Astrocyte (in vitro differentiated cells and primary cell): ENCODE results near the gene C10orf143. TPM values are rescaled to one million over a fixed set of nuclear protein-coding genes. Genes with fewer than 3 reads are reported as not detected.

Experiments used
- DNase-seq: peaks from one replicate; pipeline ENCODE4 v3.0.0-alpha.2; 2010; ENCODE audit warnings: low read depth
- FAIRE-seq: peaks from 2 replicates; lab custom pipeline; 2011; peaks lifted over from hg19 to GRCh38; lab: Jason Lieb, UNC
- H2AFZ ChIP-seq: 2 replicates; pipeline ENCODE4 v1.6.0; 2012; ENCODE audit warnings: low read depth, low read length, inconsistent platforms
- H3K27ac ChIP-seq: 2 replicates; pipeline ENCODE4 v1.5.1; 2011; ENCODE audit warnings: low read depth, low read length, inconsistent platforms
- H3K27me3 ChIP-seq: 2 replicates; pipeline ENCODE4 v1.6.0; 2011; ENCODE audit warnings: low read length, inconsistent platforms; ENCODE audit not compliant: insufficient read depth
- H3K36me3 ChIP-seq: 2 replicates; pipeline ENCODE4 v1.5.1; 2011; ENCODE audit warnings: low read length, inconsistent platforms; ENCODE audit not compliant: insufficient read depth
- H3K4me1 ChIP-seq: 2 replicates; pipeline ENCODE4 v1.5.1; 2011; ENCODE audit warnings: low read length, inconsistent platforms; ENCODE audit not compliant: insufficient read depth
- H3K4me2 ChIP-seq: 2 replicates; pipeline ENCODE4 v1.6.0; 2012; ENCODE audit warnings: low read length, inconsistent platforms
- H3K4me3 ChIP-seq: 2 replicates; pipeline ENCODE4 v1.5.1; 2011; ENCODE audit warnings: low read depth, mild to moderate bottlenecking, low read length, inconsistent platforms; ENCODE audit not compliant: insufficient read depth
- H3K79me2 ChIP-seq: 2 replicates; pipeline ENCODE4 v1.6.0; 2012; ENCODE audit warnings: mild to moderate bottlenecking, low read length, inconsistent platforms; ENCODE audit not compliant: insufficient read depth
- H3K9ac ChIP-seq: 2 replicates; pipeline ENCODE4 v1.6.0; 2012; ENCODE audit warnings: mild to moderate bottlenecking, low read length, inconsistent platforms
- H3K9me3 ChIP-seq: 2 replicates; pipeline ENCODE4 v1.5.1; 2012; ENCODE audit warnings: low read depth, mild to moderate bottlenecking, low read length, inconsistent platforms; ENCODE audit not compliant: insufficient read depth
- H4K20me1 ChIP-seq: 2 replicates; pipeline ENCODE4 v1.6.0; 2012; ENCODE audit warnings: low read length, inconsistent platforms; ENCODE audit not compliant: insufficient read depth
- H3K27ac Mint-ChIP-seq: one replicate; pipeline ENCODE4 v1.8.0; 2021; ENCODE audit warnings: mild to moderate bottlenecking, mixed read lengths; ENCODE audit not compliant: unreplicated experiment
- H3K27me3 Mint-ChIP-seq: one replicate; pipeline ENCODE4 v1.8.0; 2021; ENCODE audit warnings: low read depth, mixed read lengths; ENCODE audit not compliant: unreplicated experiment
- H3K36me3 Mint-ChIP-seq: one replicate; pipeline ENCODE4 v1.8.0; 2021; ENCODE audit warnings: low read depth, mixed read lengths; ENCODE audit not compliant: unreplicated experiment
- H3K4me1 Mint-ChIP-seq: one replicate; pipeline ENCODE4 v1.8.0; 2021; ENCODE audit warnings: low read depth, mixed read lengths; ENCODE audit not compliant: unreplicated experiment
- H3K4me3 Mint-ChIP-seq: one replicate; pipeline ENCODE4 v1.8.0; 2021; ENCODE audit warnings: mild to moderate bottlenecking, moderate library complexity, mixed read lengths; ENCODE audit not compliant: unreplicated experiment
- H3K9me3 Mint-ChIP-seq: one replicate; pipeline ENCODE4 v1.8.0; 2021; ENCODE audit warnings: mild to moderate bottlenecking, mixed read lengths; ENCODE audit not compliant: unreplicated experiment
- CTCF ChIP-seq: IDR thresholded peaks from 2 replicates; pipeline ENCODE4 v1.5.1; 2011; ENCODE audit warnings: low read depth, mild to moderate bottlenecking, inconsistent platforms, low read length, moderate library complexity; ENCODE audit not compliant: insufficient read depth
- EZH2 ChIP-seq: IDR thresholded peaks from 2 replicates; pipeline ENCODE4 v1.6.1; 2012; ENCODE audit warnings: mild to moderate bottlenecking, low read length, inconsistent platforms; ENCODE audit not compliant: insufficient read depth
- total RNA-seq: library from RNA; stranded (reverse); gene quantifications from 2 replicates; pipeline ENCODE4 v1.2.1, GENCODE V29; 2021

C10orf143 gene
- total RNA-seq, 1 donor from 2014 or later = 0.73 TPM

GRCh38 chr10:130112821-130113220 lies 2.2 kb upstream of the C10orf143 start:
- H3K9ac ChIP-seq = no peak overlapping the region
- H3K4me3 Mint-ChIP-seq = no peak overlapping the region

GRCh38 chr10:130111852-130112180 lies 1.2 kb upstream of the C10orf143 start:
- H4K20me1 ChIP-seq = no peaks in the 10 kb centered on the region
- peak overlapping the region; percentile 85 for H3K9ac ChIP-seq
- H3K9me3 ChIP-seq = no peaks in the 10 kb centered on the region
- no peaks in the 10 kb centered on the region for H3K36me3 ChIP-seq
- Mint-ChIP-seq H3K4me1 (no peaks in the 10 kb centered on the region), H3K27ac (no peak overlapping the region), H3K9me3 (peaks cover 2% of the 10 kb centered on the region), H3K36me3 (peaks cover 2% of the 10 kb centered on the region), H3K27me3 (no peaks in the 10 kb centered on the region), H3K4me3 (peak overlapping the region; percentile 95)
- no peak for DNase-seq
- H3K79me2 ChIP-seq = peaks cover 9% of the 10 kb centered on the region
- no peaks in the 10 kb centered on the region for H3K27me3 ChIP-seq
- no peak for FAIRE-seq
- no peak overlapping the region for H3K27ac ChIP-seq
- TF ChIP-seq CTCF (no peak), EZH2 (no peak)
- peak overlapping the region; percentile 78 for H3K4me3 ChIP-seq
- peak overlapping the region; percentile 97 for H2AFZ ChIP-seq
- peaks cover 5% of the 10 kb centered on the region for H3K4me1 ChIP-seq
- peak overlapping the region; percentile 92 for H3K4me2 ChIP-seq

More at GRCh38 chr10:130112821-130113220, 2.2 kb upstream of the C10orf143 start:
- peaks cover 9% of the 10 kb centered on the region for H3K79me2 ChIP-seq
- H3K4me3 ChIP-seq = no peak overlapping the region
- Mint-ChIP-seq H3K36me3 (peaks cover 3% of the 10 kb centered on the region), H3K27me3 (no peaks in the 10 kb centered on the region), H3K4me1 (no peaks in the 10 kb centered on the region), H3K9me3 (peaks cover 8% of the 10 kb centered on the region), H3K27ac (no peak overlapping the region)
- no peak overlapping the region for H2AFZ ChIP-seq
- no peak overlapping the region for H3K4me2 ChIP-seq
- no peaks in the 10 kb centered on the region for H3K9me3 ChIP-seq
- no peaks in the 10 kb centered on the region for H4K20me1 ChIP-seq
- no peaks in the 10 kb centered on the region for H3K36me3 ChIP-seq
- TF ChIP-seq EZH2 (no peak), CTCF (no peak)
- FAIRE-seq = no peak
- no peak overlapping the region for H3K27ac ChIP-seq
- peaks cover 5% of the 10 kb centered on the region for H3K4me1 ChIP-seq
- no peaks in the 10 kb centered on the region for H3K27me3 ChIP-seq
- no peak for DNase-seq

DNA sequence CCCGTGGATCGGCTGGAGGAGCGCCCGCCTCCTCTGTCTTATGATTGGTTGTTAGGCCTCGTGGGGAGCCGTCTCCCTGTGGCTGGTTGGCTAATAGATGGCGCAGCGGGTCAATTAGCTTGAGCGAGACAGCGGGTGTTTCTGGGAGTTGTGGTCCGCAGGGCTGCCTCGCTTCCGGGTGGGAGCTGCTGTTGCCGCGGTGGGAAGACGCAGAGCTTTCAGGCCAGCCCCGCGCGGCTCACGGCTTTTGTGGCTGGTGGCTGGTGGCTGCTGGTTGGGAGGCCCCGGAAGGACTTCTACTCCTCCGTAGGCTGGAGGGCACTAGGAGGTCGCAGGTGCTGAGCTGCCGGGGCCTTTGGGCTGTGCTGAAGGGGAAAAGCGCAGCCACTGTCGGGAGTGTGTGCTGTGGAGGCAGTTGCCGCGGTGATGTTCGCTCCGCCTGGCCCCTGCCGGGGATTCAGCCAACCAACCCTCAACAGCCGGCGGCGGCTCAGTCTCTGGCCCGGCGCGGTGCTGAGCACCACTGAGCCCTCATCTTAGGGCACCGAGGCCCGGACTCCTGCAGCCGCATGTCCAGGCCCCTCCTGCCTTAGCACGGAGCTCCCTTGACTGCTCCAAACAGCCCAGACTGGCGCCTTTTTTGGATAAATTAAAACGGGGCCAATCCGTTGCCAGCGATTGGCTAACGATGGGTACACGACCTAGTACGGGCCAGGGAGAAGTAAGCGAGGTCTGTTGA lies 652 bp upstream of the C10orf143 start:
- H3K27ac Mint-ChIP-seq = peak overlapping the region; percentile 85

More for the DNA sequence above, 652 bp upstream of the C10orf143 start:
- H3K27me3 Mint-ChIP-seq = no peaks in the 10 kb centered on the region
- TF ChIP-seq CTCF (no peak), EZH2 (no peak)
- Histone ChIP-seq H3K9ac (peak overlapping the region; percentile 85), H3K27ac (peak overlapping the region; percentile 89), H3K36me3 (no peaks in the 10 kb centered on the region), H3K4me1 (peaks cover 5% of the 10 kb centered on the region), H4K20me1 (no peaks in the 10 kb centered on the region), H3K4me2 (peak overlapping the region; percentile 92), H3K79me2 (peaks cover 9% of the 10 kb centered on the region), H3K4me3 (peak overlapping the region; percentile 78), H2AFZ (peak overlapping the region; percentile 97), H3K9me3 (no peaks in the 10 kb centered on the region), H3K27me3 (no peaks in the 10 kb centered on the region)
- peaks cover 2% of the 10 kb centered on the region for H3K9me3 Mint-ChIP-seq
- H3K4me1 Mint-ChIP-seq = no peaks in the 10 kb centered on the region
- DNase-seq = peak; percentile 96
- FAIRE-seq = no peak
- H3K36me3 Mint-ChIP-seq = peaks cover 2% of the 10 kb centered on the region
- peak overlapping the region; percentile 95 for H3K4me3 Mint-ChIP-seq
